BE2C (cell line): ENCODE data around the gene SLC7A5.
"Not testable (repeated sequence)": the region's sequence is repeated elsewhere in the genome, so short reads cannot be mapped to it uniquely, and the experiment has no call there.

Experiments used
- DNase-seq: peaks from one replicate; pipeline ENCODE4 v3.0.0-alpha.2; 2020
- H3K27me3 ChIP-seq: fragments of 250-450 bp; sonication (Bioruptor Pico); 2 replicates; pipeline ENCODE4 v1.5.1; 2020; ENCODE audit warnings: mild to moderate bottlenecking
- H3K36me3 ChIP-seq: fragments of 250-450 bp; sonication (Bioruptor Pico); 2 replicates; pipeline ENCODE4 v1.5.1; 2020; ENCODE audit warnings: mild to moderate bottlenecking
- H3K4me1 ChIP-seq: fragments of 250-450 bp; sonication (Bioruptor Pico); 2 replicates; pipeline ENCODE4 v1.5.1; 2020
- H3K4me3 ChIP-seq: 2 replicates; pipeline ENCODE4 v1.5.1; 2011; ENCODE audit warnings: low read depth, low read length
- H3K9me3 ChIP-seq: fragments of 250-450 bp; sonication (Bioruptor Pico); 2 replicates; pipeline ENCODE4 v1.5.1; 2020
- TF ChIP-seq, protein P1 (sequence below): IDR thresholded peaks from 2 replicates; pipeline ENCODE4 v1.5.1; 2012; ENCODE audit warnings: mild to moderate bottlenecking, low read depth, low read length

The SLC7A5 gene

DNA sequence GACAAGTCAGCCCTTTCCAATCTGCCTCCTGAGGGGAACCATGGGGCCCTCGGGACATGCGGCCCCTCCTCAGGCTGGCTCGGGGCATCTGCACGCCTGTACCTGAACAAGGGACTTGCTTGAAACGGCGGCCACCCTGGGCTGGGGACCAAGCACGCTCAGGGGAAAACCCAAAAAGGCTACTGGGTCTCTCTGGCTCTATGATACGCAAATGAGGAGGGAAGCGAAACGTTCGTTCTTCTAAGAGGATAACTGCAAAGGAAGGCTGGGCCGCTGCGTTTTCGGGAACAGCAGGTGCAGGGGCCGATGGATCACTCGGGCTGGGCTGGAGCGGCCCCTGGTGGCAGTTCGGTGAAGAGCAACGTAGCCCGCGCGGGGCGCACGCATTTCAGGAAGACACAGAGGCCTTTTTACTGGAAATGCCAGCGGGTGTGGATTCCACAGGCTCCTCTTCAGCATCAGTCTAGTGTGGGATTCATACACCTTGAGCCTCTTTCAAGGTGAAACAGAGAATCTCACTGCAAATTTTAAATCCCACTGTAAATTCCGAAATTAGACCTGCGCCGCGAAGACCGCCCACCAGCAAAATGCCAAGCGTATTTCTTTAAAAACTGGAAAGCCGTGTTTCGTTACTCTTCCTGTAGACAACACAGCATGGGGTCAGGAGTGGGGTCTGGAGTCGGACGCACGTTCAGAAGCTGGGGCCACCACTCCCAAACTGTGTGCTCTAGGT lies 40.1 kb upstream of the SLC7A5 start:
- H3K36me3 ChIP-seq, H3K27me3 ChIP-seq, H3K4me1 ChIP-seq, H3K9me3 ChIP-seq, H3K4me3 ChIP-seq: not testable (repeated sequence)
- DNase-seq: peak; percentile 81
- TF ChIP-seq, protein P1, sequence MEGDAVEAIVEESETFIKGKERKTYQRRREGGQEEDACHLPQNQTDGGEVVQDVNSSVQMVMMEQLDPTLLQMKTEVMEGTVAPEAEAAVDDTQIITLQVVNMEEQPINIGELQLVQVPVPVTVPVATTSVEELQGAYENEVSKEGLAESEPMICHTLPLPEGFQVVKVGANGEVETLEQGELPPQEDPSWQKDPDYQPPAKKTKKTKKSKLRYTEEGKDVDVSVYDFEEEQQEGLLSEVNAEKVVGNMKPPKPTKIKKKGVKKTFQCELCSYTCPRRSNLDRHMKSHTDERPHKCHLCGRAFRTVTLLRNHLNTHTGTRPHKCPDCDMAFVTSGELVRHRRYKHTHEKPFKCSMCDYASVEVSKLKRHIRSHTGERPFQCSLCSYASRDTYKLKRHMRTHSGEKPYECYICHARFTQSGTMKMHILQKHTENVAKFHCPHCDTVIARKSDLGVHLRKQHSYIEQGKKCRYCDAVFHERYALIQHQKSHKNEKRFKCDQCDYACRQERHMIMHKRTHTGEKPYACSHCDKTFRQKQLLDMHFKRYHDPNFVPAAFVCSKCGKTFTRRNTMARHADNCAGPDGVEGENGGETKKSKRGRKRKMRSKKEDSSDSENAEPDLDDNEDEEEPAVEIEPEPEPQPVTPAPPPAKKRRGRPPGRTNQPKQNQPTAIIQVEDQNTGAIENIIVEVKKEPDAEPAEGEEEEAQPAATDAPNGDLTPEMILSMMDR: peak; percentile 83

DNA sequence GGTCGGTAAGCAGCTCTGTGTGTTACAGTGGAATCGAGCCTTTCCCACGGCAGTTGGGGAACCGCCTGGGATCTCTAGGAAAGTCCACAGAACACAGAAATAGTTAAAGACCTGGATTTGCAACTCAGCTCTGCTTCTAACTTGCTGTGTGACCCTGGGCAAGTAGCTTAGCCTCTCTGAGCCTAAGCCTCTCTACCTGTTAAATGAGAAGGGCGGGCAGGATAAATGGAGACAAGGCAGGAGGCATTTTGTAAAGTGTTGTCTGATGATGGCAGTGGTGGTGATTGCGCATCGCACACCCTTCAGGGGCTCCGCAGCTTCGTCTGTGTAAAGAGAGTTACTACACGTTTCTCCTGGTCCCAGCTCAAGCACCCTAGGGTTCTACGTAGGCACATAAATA lies 38.8 kb upstream of the SLC7A5 start:
- not testable (repeated sequence) for H3K4me1 ChIP-seq, H3K27me3 ChIP-seq, DNase-seq, H3K9me3 ChIP-seq, H3K4me3 ChIP-seq, H3K36me3 ChIP-seq

DNA sequence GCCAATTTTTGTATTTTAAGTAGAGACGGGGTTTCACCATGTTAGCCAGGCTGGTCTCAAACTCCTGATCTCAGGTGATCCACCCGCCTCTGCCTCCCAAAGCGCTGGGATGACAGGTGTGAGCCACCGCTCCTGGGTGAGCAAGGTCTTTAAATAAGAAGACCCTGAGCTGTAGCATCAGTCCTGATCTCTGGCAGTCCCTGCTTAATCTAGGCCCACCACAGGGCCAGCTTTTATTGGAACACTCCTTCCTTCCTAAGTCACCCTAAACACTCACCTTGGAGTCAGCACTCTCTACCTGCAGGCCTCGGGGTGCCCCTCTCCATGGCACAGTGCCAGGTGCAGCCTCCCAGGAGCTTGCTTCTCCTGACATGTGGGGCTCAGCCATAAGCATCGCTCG lies 36.2 kb upstream of the SLC7A5 start:
- not testable (repeated sequence) for H3K36me3 ChIP-seq, H3K4me1 ChIP-seq, H3K4me3 ChIP-seq, DNase-seq, H3K27me3 ChIP-seq, H3K9me3 ChIP-seq

DNA sequence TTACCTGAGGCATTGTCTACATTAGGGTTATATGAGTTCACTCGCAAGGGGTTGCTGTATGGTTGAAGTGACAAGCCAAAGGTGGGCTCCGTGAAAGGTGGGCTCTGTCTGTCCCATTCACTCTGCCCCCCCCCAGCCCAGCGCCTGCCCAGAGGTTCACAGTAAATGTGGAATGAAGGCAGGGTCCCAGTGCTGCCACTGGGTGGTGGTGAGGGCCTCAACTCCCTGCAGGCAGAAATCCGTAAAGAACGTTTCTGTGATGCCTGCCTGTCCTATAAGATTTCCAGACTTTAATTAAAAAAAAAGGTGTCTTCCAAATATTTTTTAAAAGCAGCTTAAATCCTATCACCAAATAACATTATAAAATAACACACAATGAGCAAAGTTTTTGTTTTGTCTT lies 35.7 kb upstream of the SLC7A5 start:
- not testable (repeated sequence) for H3K9me3 ChIP-seq, DNase-seq, H3K27me3 ChIP-seq, H3K36me3 ChIP-seq, H3K4me3 ChIP-seq, H3K4me1 ChIP-seq

DNA sequence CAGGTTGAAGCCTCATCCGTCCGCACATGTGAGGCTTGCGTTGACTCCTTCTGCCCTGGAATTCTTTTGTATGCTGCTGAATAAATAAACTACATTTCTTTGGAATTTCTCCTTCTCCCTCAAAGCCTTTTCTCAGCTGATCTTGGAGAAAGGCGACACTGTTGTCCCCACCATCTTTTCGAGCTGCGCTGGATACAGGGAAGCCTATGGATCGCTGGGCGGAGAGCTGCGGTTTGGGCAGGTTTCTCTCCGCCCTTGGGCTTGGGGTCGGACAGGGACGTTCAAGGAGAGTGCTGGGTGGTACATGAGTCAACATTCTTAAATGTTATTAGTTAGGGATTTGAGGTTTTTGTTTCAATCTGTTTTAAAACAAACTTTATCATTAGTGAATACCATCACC lies 31.2 kb upstream of the SLC7A5 start:
- not testable (repeated sequence) for H3K27me3 ChIP-seq, H3K4me3 ChIP-seq, H3K9me3 ChIP-seq, H3K36me3 ChIP-seq, DNase-seq, H3K4me1 ChIP-seq

DNA sequence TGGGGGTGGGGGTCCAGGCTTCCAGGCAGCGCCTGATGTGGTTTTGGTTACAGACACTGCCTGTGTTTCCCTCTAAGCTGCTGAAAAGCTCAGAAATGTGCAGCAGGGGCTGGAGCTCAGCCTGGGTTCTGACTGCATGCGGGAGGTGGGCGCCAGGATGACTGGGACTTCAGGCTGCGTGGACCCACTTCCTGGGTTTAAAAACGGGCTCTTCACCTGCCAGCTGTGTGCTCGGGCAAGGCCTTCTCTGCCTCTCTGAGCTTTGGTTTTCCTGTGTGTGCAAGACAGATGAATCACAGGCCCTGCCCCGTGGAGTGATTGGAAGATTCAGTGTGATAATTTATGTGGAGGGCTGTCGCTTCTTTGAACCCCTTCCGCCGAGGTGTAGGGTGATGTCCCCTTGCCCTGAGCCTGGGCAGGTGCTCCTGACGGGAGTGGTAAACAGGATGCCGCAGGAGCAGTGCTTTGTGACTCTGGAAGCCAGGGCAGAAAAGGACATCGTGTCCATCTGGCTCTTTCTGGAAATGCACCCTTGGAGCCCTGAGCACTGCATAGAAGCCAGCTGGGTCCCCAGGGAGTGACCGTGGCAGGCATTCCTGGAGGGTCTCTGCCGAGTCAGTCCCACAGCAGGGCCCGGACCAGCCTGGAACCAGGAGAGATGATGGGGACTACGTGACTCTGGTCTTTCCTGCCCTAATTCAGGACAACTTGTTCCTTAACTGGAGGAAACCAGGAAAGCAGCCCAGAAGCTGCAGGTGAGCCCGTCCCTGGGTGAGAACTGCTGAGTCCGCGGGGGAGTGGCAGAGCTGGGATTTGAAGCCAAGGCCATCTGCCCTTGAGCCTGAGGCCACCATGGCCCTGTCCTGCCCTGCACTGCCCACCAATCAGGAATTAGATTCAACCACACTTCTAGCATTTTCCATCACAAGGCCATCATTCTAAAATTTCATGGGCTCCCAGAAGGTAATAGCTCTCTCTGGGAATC lies 28.5 kb upstream of the SLC7A5 start:
- H3K4me3 ChIP-seq: no peak overlapping the region
- no peaks in the 10 kb centered on the region for H3K4me1 ChIP-seq
- H3K9me3 ChIP-seq: no peaks in the 10 kb centered on the region
- TF ChIP-seq, protein P1: no peak
- no peaks in the 10 kb centered on the region for H3K27me3 ChIP-seq
- peak; percentile 40 for DNase-seq
- no peaks in the 10 kb centered on the region for H3K36me3 ChIP-seq

DNA sequence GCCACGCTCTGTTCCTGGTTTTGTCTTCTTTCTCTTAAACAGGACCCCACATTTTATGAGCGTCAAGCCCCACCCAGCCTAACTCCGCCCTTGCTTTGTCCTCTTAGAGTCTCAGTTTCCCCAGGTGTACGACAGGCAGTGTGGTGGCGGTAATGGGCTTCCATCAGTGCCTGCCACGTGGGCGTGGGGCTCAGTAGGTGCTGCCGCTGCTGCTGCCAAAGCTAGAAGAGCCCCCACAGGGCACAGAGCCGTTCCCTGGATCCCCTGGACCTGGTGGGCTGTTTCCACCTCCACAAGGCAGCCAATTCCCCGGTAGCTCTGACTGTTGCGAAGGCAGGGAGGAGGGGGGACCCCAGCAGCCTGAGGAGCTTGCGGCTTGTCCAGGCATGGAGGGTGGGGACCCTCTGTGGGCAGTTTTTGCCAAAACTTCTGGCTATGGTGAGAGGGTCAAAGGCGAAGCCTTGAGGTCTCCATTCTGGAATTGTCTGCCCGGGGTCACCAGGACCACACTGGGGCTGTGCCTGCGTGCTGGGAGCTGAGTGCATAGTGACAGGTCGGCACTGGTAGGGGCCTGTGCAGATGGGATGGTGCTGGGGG lies 27.7 kb upstream of the SLC7A5 start:
- H3K9me3 ChIP-seq, H3K36me3 ChIP-seq, H3K4me1 ChIP-seq, H3K27me3 ChIP-seq, H3K4me3 ChIP-seq, DNase-seq: not testable (repeated sequence)

DNA sequence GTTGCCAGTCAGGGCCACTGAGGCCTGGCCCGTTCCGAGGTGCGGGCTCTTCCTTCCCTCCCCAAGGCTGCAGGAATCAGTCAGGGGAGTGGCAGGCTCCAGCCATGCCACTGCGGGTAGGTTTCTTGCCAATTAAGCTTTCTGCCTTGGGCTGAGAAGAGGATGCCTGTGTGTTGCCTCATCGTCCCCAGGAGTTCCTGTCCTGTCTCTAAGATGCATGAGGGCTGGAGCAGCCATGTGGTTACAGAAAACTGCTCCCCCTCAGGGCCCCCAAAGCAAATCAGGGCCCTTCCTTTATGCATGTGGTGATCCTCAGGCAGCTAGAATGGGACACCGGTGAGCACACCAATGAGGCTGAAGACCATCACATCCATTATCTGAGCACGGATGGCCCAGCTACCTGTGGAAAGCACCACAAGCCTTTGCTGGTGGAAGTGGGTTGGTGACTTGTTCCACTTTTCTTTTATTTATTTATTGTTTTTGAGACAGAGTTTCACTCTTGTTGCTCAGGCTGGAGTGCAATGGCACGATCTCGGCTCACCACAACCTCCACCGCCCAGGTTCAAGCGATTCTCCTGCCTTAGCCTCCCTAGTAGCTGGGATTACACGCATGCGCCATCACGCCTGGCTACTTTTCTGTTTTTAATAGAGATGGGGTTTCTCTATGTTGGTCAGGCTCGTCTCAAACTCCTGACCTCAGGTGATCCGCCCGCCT lies 27.0 kb upstream of the SLC7A5 start:
- not testable (repeated sequence) for H3K9me3 ChIP-seq, H3K36me3 ChIP-seq, H3K4me1 ChIP-seq, H3K4me3 ChIP-seq, DNase-seq, H3K27me3 ChIP-seq
